Stimulated activated naive CD8-positive, alpha-beta T cell treated with anti-CD3 and anti-CD28 coated beads, Interleukin-15, amount 100 ng/mL, for 72 hours (primary cell): ENCODE results near the gene DRG2.
A peak's percentile ranks its signal among the peaks of the same experiment; 100 is the strongest.

Experiments
- ATAC-seq: fragments of 150-1000 bp; cut with Tn5 transposase; 2 replicates; pipeline ENCODE4 v1.10.0; 2021; ENCODE audit warnings: mild to moderate bottlenecking, moderate library complexity
- DNase-seq, 2 donors: peaks; one replicate each; pipeline ENCODE4 v3.0.0; 2021 to 2022
- H3K27ac Mint-ChIP-seq, 2 donors: one replicate each; pipeline ENCODE4 v1.8.0; 2022; ENCODE audit warnings: mild to moderate bottlenecking in 2 of 2, mixed read lengths in 2 of 2, moderate library complexity in 2 of 2
- H3K27me3 Mint-ChIP-seq: one replicate; pipeline ENCODE4 v1.8.0; 2022; ENCODE audit warnings: mixed read lengths
- H3K4me1 Mint-ChIP-seq: one replicate; pipeline ENCODE4 v1.8.0; 2022; ENCODE audit warnings: mild to moderate bottlenecking, mixed read lengths
- H3K4me3 Mint-ChIP-seq, 2 donors: one replicate each; pipeline ENCODE4 v1.8.0; 2022; ENCODE audit warnings: mild to moderate bottlenecking in 2 of 2, mixed read lengths in 2 of 2, moderate library complexity in 1 of 2
- H3K9me3 Mint-ChIP-seq, 2 donors: one replicate each; pipeline ENCODE4 v1.8.0; 2022; ENCODE audit warnings: mixed read lengths in 2 of 2

Gene DRG2

GRCh38 chr17:18119938-18120337 lies 32.2 kb downstream of the DRG2 start:
- Mint-ChIP-seq H3K9me3 (peaks cover 0 to 8% of the 10 kb centered on the region in 2 donors), H3K4me3 (no peak overlapping the region), H3K27me3 (no peaks in the 10 kb centered on the region), H3K27ac (no peak overlapping the region), H3K4me1 (no peaks in the 10 kb centered on the region)
- DNase-seq (no peak), ATAC-seq (no peak)

- Mint-ChIP-seq H3K4me3 (no peak overlapping the region), H3K4me1 (no peaks in the 10 kb centered on the region), H3K27ac (no peak overlapping the region), H3K27me3 (no peaks in the 10 kb centered on the region), H3K9me3 (peaks cover 0 to 8% of the 10 kb centered on the region in 2 donors)
- ATAC-seq (peak; percentile 53), DNase-seq (no peak)
These were observed 32.8 kb downstream of the DRG2 start for GRCh38 chr17:18120461-18121017.

DNA sequence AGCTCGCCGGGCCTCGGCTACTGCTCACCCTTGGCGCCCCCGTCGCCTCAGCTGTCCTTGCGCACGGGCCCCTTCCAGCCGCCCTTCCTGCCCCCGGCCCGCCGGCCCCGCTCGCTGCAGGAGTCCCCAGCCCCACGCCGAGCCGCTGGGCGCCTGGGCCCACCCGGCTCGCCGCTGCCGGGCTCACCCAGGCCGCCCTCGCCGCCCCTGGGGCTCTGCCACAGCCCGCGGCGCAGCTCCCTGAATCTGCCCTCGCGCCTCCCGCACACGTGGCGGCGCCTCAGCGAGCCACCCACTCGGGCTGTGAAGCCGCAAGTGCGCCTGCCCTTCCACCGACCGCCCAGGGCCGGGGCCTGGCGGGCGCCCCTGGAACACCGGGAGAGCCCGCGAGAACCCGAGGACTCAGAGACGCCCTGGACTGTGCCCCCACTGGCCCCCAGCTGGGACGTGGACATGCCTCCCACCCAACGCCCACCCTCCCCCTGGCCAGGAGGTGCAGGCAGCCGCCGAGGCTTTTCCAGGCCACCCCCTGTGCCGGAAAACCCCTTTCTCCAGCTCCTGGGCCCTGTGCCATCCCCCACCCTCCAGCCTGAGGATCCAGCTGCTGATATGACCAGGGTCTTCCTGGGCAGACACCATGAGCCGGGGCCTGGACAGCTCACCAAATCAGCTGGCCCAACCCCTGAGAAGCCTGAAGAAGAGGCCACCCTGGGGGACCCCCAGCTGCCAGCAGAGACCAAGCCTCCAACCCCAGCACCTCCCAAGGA lies 33.6 kb downstream of the DRG2 start:
- Mint-ChIP-seq H3K4me3 (no peak overlapping the region), H3K27me3 (no peaks in the 10 kb centered on the region), H3K27ac (no peak overlapping the region), H3K4me1 (no peaks in the 10 kb centered on the region), H3K9me3 (peaks cover 0 to 8% of the 10 kb centered on the region in 2 donors)
- peak; percentile 43 for ATAC-seq
- no peak for DNase-seq

- no peak overlapping the region for H3K4me3 Mint-ChIP-seq
These were observed 35.4 kb downstream of the DRG2 start for GRCh38 chr17:18122990-18123753.

DNA sequence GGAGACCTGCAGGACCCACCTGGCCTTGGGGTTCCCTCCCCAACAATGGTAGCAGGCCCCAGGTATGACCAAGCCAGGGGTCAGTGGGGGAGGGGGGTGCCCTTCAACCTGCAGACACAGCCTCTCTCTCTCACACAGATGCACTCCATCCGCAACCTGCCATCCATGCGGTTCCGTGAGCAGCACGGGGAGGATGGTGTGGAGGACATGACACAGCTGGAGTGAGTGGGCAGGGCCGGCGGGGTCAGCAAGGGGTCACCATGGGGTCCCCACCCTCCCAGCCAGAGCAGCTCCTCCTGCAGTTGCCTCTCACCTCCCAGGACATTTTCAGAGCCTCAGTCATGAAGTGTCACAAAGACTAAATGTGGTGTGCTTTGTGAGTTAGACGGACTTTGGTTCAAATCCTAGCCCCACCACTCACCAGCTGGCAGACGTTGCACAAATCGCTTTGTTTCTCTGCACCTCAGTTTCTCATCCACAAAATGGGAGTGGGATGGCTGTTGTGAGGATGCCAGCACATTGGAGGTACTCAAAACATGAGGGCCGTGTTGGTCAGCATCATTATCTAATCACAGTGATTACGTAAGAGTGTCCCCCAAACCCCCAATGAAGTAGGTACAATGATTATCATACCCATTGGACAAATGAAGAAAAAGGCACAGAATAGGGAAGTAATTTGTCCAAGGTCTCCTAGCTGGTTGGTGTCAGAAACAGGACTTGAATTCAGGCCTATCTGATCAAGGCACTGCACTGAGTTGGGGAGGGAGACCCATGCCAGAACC lies 36.8 kb downstream of the DRG2 start:
- no peak overlapping the region for H3K27ac Mint-ChIP-seq
- no peak overlapping the region for H3K4me3 Mint-ChIP-seq
- peaks cover 0 to 6% of the 10 kb centered on the region in 2 donors for H3K9me3 Mint-ChIP-seq
- ATAC-seq (no peak), DNase-seq (no peak)
- no peaks in the 10 kb centered on the region for H3K4me1 Mint-ChIP-seq
- no peaks in the 10 kb centered on the region for H3K27me3 Mint-ChIP-seq

More at GRCh38 chr17:18122990-18123753, 35.4 kb downstream of the DRG2 start:
- no peak for ATAC-seq
- H3K9me3 Mint-ChIP-seq: peaks cover 0 to 8% of the 10 kb centered on the region in 2 donors
- no peaks in the 10 kb centered on the region for H3K27me3 Mint-ChIP-seq
- no peak for DNase-seq
- no peaks in the 10 kb centered on the region for H3K4me1 Mint-ChIP-seq
- H3K27ac Mint-ChIP-seq: no peak overlapping the region

DNA sequence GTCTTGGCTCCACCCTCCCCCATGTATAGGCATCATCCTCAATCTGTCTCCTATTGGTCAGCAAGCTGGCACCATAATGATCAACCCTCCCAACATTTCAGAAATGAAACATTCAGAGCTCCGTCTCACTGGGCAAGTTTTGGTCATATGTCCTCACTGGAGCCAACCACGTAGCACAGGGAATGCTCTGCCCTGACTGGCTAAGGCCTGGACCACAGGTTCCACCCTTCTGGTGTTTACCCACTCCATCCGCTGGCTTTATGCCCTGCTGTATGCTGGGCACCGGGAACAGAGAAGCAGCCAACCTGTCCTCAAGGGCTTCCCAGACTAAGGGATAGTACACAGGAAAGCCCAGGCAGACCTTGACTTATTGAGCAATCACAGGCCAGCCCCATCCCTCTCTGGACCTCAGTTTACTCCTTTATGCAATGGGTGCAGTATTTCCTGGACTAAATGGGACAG lies 41.3 kb downstream of the DRG2 start:
- ATAC-seq: no peak
- no peak for DNase-seq
- no peaks in the 10 kb centered on the region for H3K9me3 Mint-ChIP-seq

GRCh38 chr17:18132711-18133110 lies 45.0 kb downstream of the DRG2 start:
- no peak for ATAC-seq
- H3K9me3 Mint-ChIP-seq: no peaks in the 10 kb centered on the region
- no peak overlapping the region for H3K4me3 Mint-ChIP-seq
- no peak overlapping the region for H3K27ac Mint-ChIP-seq
- H3K27me3 Mint-ChIP-seq: no peaks in the 10 kb centered on the region
- no peak for DNase-seq
- H3K4me1 Mint-ChIP-seq: no peaks in the 10 kb centered on the region

More for the DNA sequence above, 41.3 kb downstream of the DRG2 start:
- Mint-ChIP-seq H3K4me3 (no peak overlapping the region), H3K27me3 (no peaks in the 10 kb centered on the region), H3K27ac (no peak overlapping the region), H3K4me1 (no peaks in the 10 kb centered on the region)

- Mint-ChIP-seq H3K4me3 (no peak overlapping the region), H3K4me1 (no peaks in the 10 kb centered on the region), H3K9me3 (no peaks in the 10 kb centered on the region), H3K27ac (no peak overlapping the region), H3K27me3 (no peaks in the 10 kb centered on the region)
- ATAC-seq (no peak), DNase-seq (no peak)
These were observed 48.6 kb downstream of the DRG2 start for GRCh38 chr17:18136357-18136756.

DNA sequence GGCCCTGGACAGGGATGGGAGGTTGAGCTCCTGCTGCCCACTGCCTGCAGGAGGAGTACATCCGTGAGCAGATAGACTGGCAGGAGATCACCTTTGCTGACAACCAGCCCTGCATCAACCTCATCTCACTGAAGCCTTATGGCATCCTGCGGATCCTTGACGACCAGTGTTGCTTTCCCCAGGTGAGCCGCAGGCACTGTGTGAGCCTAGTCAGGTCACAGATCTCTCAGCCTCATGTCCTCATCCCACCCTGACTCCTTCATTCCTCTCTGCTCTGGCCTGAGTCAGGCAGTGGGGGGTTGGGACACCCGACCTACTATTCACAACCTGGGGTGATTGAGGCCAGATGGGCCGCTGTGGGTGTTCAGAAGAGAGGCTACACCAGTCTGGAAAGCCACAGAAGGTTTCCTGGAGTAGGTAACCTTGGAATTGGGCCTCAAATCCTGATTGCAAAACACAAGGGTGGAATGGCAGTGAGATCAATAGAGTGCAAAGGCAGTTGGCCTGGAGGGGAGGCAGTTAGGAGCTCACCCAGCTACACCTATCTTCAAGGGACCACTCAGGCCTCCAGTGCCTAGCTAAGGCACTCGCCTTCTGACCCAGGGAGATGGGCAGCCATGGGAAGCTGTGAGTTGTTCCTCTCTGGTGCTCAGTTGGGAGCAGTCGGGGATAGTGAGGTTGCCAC lies 50.5 kb downstream of the DRG2 start:
- Mint-ChIP-seq H3K9me3 (no peaks in the 10 kb centered on the region), H3K27me3 (no peaks in the 10 kb centered on the region), H3K4me3 (no peak overlapping the region), H3K4me1 (no peaks in the 10 kb centered on the region), H3K27ac (no peak overlapping the region)
- DNase-seq (no peak), ATAC-seq (no peak)

DNA sequence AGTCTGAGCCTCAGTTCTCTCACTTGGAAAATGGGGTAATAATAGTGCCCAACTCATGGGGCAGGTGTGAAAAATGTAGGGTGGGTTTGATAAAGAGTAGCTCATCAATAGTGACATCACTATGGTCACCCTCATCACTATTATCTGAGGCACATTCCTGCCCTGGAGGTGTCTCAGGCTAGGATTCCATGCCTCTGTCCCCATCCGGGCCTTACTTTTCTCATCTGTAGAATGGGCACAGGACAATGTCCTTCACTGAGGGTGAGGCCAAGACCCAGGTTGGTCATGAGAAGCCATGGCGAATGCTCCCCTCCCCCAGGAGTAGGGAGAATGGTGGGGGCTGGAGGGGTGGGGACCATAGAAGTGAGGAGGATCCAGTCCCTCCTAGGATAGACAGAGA lies 51.3 kb downstream of the DRG2 start:
- H3K27me3 Mint-ChIP-seq: no peaks in the 10 kb centered on the region
- no peaks in the 10 kb centered on the region for H3K9me3 Mint-ChIP-seq
- DNase-seq: no peak
- H3K27ac Mint-ChIP-seq: no peak overlapping the region
- H3K4me1 Mint-ChIP-seq: no peaks in the 10 kb centered on the region
- ATAC-seq: no peak
- no peak overlapping the region for H3K4me3 Mint-ChIP-seq

DNA sequence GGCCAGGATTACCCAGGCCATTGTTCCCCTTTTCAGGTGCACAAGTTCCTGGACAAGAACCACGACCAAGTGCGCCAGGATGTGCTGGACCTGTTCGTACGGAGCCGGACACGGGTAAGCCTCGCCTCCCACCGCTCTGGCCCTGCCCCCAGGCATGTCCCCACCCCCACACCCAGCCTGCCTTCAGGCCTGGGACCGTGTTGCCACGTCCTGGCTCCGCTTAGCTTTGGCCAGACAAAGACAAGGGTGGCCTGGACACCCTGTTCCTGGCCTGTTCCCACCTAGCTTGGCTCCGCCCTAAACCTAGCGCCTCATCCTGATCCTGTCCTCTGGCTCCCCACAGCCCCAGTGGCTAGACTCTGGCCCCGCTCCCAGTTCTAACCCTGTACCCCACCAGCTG lies 51.8 kb downstream of the DRG2 start:
- H3K4me3 Mint-ChIP-seq: no peak overlapping the region
- ATAC-seq: no peak
- H3K27me3 Mint-ChIP-seq: no peaks in the 10 kb centered on the region
- H3K4me1 Mint-ChIP-seq: no peaks in the 10 kb centered on the region
- DNase-seq: no peak
- H3K27ac Mint-ChIP-seq: peak overlapping the region in 1 of 2 donors; percentile 68
- no peaks in the 10 kb centered on the region for H3K9me3 Mint-ChIP-seq

GRCh38 chr17:18139949-18140348 lies 52.2 kb downstream of the DRG2 start:
- no peaks in the 10 kb centered on the region for H3K9me3 Mint-ChIP-seq
- no peak for ATAC-seq

GRCh38 chr17:18140648-18141047 lies 52.9 kb downstream of the DRG2 start:
- no peaks in the 10 kb centered on the region for H3K4me1 Mint-ChIP-seq
- no peak overlapping the region for H3K4me3 Mint-ChIP-seq
- ATAC-seq (no peak), DNase-seq (no peak)
- no peak overlapping the region for H3K27ac Mint-ChIP-seq
- H3K27me3 Mint-ChIP-seq: no peaks in the 10 kb centered on the region
- H3K9me3 Mint-ChIP-seq: no peaks in the 10 kb centered on the region

More at GRCh38 chr17:18139949-18140348, 52.2 kb downstream of the DRG2 start:
- Mint-ChIP-seq H3K27ac (peak overlapping the region in 1 of 2 donors; percentile 68), H3K4me3 (no peak overlapping the region), H3K27me3 (no peaks in the 10 kb centered on the region), H3K4me1 (no peaks in the 10 kb centered on the region)
- no peak for DNase-seq

- Mint-ChIP-seq H3K9me3 (no peaks in the 10 kb centered on the region), H3K27me3 (no peaks in the 10 kb centered on the region), H3K4me3 (no peak overlapping the region), H3K4me1 (no peaks in the 10 kb centered on the region), H3K27ac (no peak overlapping the region)
- ATAC-seq (peak; percentile 56), DNase-seq (peak in 1 of 2 donors; percentile 36)
These were observed 53.6 kb downstream of the DRG2 start for GRCh38 chr17:18141210-18141803.
